Sigmoid colon (tissue), 4 donors: ENCODE results near the gene GUCA2B.

ENCODE experiments used
- POLR2A ChIP-seq, 2 donors: fragments of 450-650 bp; IDR thresholded peaks; one replicate each; pipeline ENCODE4 v1.6.1; 2016; ENCODE audit warnings: antibody characterized with exemption in 2 of 2, mild to moderate bottlenecking in 2 of 2, moderate library complexity in 2 of 2
- POLR2AphosphoS5 ChIP-seq, 4 donors: sonication (generic); formaldehyde crosslinking; IDR thresholded peaks; one replicate each; pipeline ENCODE4 v1.6.1; 2017; ENCODE audit warnings: antibody characterized with exemption in 4 of 4
- TF ChIP-seq, protein P1 (sequence below), 4 experiments: fragments of 450-650 bp in 3 of 4; fragments of 200-600 bp in 1 of 4; IDR thresholded peaks; one replicate each; pipeline ENCODE4 v1.5.1; 2016 to 2019; ENCODE audit warnings: antibody characterized with exemption in 4 of 4, mild to moderate bottlenecking in 3 of 4, moderate library complexity in 2 of 4

DNA sequence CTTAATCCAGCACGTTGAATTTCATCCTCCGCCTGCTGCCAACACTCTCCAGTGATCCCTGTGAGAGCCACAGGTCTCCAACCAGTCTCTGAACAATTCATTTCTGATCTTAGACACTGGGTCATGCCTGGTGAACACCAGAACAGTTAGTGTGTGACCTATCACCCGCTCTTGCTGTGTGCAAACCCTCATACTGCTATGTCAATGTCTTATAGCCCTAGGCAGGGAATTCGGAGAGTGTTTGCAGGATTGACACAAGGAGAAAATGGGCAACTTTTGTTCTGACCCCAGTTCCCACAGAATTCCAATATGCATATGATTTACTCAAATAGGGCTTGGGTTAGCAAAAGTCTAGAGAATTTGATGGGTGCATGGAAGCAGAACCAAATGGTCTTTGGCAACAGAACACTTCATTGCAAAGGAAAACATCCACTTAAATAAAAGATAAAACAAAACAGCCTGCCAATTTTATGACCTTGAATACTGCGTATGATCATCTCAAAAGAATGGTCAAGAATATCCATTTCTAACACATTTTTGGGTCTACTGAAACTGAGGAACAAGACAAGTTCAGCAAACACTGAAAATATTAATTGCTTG lies 23.0 kb upstream of the GUCA2B start:
- TF ChIP-seq, protein P1, sequence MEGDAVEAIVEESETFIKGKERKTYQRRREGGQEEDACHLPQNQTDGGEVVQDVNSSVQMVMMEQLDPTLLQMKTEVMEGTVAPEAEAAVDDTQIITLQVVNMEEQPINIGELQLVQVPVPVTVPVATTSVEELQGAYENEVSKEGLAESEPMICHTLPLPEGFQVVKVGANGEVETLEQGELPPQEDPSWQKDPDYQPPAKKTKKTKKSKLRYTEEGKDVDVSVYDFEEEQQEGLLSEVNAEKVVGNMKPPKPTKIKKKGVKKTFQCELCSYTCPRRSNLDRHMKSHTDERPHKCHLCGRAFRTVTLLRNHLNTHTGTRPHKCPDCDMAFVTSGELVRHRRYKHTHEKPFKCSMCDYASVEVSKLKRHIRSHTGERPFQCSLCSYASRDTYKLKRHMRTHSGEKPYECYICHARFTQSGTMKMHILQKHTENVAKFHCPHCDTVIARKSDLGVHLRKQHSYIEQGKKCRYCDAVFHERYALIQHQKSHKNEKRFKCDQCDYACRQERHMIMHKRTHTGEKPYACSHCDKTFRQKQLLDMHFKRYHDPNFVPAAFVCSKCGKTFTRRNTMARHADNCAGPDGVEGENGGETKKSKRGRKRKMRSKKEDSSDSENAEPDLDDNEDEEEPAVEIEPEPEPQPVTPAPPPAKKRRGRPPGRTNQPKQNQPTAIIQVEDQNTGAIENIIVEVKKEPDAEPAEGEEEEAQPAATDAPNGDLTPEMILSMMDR (IDR thresholded peaks at IDR 0.05) = no peak
- TF ChIP-seq POLR2A (IDR thresholded peaks at IDR 0.05) (no peak), POLR2AphosphoS5 (IDR thresholded peaks at IDR 0.05) (no peak)
